VCaP (cell line): ENCODE data around the gene ABHD8.

Source experiments
- H3K27ac ChIP-seq: fragments of 450-650 bp; 2 replicates; pipeline ENCODE4 v1.5.1; 2017
- TF ChIP-seq, protein P1 (sequence below): fragments of 450-650 bp; conservative IDR thresholded peaks from 2 replicates; pipeline ENCODE4 v1.5.1; 2017; ENCODE audit warnings: mild to moderate bottlenecking, moderate library complexity

ABHD8 gene

GRCh38 chr19:17326595-17326966 lies 23.4 kb upstream of the ABHD8 start:
- peak overlapping the region; percentile 93 for H3K27ac ChIP-seq
- TF ChIP-seq, protein P1, sequence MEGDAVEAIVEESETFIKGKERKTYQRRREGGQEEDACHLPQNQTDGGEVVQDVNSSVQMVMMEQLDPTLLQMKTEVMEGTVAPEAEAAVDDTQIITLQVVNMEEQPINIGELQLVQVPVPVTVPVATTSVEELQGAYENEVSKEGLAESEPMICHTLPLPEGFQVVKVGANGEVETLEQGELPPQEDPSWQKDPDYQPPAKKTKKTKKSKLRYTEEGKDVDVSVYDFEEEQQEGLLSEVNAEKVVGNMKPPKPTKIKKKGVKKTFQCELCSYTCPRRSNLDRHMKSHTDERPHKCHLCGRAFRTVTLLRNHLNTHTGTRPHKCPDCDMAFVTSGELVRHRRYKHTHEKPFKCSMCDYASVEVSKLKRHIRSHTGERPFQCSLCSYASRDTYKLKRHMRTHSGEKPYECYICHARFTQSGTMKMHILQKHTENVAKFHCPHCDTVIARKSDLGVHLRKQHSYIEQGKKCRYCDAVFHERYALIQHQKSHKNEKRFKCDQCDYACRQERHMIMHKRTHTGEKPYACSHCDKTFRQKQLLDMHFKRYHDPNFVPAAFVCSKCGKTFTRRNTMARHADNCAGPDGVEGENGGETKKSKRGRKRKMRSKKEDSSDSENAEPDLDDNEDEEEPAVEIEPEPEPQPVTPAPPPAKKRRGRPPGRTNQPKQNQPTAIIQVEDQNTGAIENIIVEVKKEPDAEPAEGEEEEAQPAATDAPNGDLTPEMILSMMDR: no peak

- H3K27ac ChIP-seq: peak overlapping the region; percentile 93
- TF ChIP-seq, protein P1: no peak
Observed at GRCh38 chr19:17325881-17326594, 22.8 kb upstream of the ABHD8 start.

GRCh38 chr19:17325133-17325532 lies 21.9 kb upstream of the ABHD8 start:
- H3K27ac ChIP-seq: no peak overlapping the region; the same call in 1 of the 2 replicates
- TF ChIP-seq, protein P1: no peak

DNA sequence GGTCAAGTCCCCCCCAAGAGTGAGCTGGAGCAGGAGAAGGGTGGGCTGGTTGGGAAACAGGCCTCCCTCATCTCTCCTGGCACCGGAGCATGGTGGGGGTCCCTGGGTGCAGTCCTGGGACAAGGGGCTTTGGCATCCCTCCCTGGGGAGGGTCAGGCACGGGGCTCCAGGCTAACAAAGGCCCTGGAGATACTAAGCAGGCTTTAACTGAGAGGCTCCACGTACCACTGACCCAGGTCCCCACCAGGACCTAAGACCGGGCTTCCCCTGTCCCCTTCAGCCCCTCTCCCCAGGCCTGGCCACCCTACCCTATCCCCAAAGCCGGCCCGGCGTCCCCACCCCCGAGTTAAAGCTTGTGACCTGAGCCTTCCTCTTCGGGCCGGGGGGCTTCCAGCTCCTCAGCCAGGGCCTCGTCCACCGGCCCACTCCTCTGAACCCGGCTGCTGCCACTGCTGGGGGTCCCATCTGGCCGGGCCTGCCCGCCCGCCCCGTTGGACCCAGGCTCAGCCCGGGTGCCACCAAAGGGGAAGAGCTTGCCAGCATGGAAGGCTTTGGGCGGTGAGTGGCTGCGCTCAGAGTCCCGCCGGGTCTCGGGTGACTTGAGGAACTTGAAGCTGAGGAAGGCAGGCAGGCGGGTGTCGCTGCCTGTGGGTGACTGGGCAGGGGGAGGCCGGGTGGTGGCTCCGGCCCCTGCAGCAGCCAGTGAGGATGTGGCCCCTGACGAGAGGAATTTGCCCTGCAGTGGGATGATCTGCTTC lies 21.3 kb upstream of the ABHD8 start:
- no peak overlapping the region for H3K27ac ChIP-seq
- TF ChIP-seq, protein P1: no peak

DNA sequence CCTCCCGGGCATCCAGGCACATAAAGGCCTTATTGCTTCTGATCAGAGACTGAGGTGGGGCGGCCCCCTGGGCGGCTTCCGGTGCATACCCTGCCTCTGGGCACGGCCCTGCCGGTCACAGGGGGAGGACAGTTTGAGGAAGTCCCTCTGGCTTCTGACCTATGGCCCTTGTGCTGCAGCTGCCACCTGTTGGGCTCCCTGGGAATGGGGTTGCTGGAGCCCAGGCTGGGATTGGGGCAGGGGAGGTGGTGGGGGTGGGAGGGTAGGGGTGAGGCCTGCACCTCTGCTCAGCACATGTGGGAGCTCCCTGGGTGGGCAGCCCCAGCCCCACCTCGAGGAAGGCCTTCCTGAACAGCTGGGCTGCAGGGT lies 20.7 kb upstream of the ABHD8 start:
- TF ChIP-seq, protein P1: no peak
- H3K27ac ChIP-seq: no peak overlapping the region

DNA sequence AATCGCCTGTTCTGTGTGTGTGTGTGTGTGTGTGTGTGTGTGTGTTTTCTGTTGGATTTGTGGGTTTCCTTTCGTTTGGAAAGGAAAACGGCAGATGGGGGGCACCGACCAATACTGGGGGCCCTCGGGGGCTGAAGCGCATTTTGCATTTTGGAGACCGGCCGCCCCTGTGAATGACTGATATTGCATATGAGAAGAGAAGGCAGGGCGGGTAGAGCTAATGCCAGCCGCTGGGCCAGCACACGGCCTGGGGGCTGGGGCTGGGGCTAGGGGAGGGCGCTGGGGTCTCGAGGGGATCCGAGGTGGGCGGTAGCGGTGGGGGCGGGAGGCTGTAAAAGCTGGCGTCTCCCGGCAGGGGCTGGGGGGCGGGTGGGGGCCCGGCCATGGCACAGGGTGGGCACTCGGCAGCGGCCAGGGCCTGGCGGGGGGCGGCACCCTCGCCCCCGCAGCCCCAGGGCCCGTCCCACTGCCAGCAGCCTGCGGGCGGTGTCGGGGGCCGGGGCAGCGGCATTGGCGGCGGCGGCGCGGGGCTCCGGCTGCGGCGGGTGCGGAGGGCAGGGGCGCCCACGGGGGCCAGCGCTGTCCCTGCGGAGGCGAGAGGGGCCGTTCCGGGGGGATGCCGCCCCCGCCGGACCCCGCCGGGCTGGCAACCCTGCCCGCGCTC lies 20.2 kb upstream of the ABHD8 start:
- no peak overlapping the region for H3K27ac ChIP-seq
- TF ChIP-seq, protein P1: no peak

GRCh38 chr19:17322854-17323253 lies 19.6 kb upstream of the ABHD8 start:
- no peak overlapping the region for H3K27ac ChIP-seq
- TF ChIP-seq, protein P1: no peak
